Measurements from ENCODE around the gene SLC28A2.

- TF ChIP-seq CTCF (IDR thresholded peaks at IDR 0.05; ENCODE audit: poor library complexity, severe bottlenecking) (no peak), POLR2AphosphoS5 (IDR thresholded peaks at IDR 0.05) (no peak), REST (IDR thresholded peaks at IDR 0.05; ENCODE audit: borderline replicate concordance) (no peak), EZH2 (IDR thresholded peaks at IDR 0.05; ENCODE audit: borderline replicate concordance, insufficient read depth, low read length, poor library complexity, severe bottlenecking) (no peak), EP300 (conservative IDR thresholded peaks at IDR 0.05; ENCODE audit: poor library complexity, severe bottlenecking) (no peak), RAD21 (conservative IDR thresholded peaks at IDR 0.05) (no peak)
Measured at GRCh38 chr15:45221967-45222366, 30.1 kb upstream of the SLC28A2 start.

Measured in neural cell (in vitro differentiated cells).